K562 (cell line): Measurements from ENCODE around the gene RNU5D-1. TPM values are rescaled to one million over a fixed set of nuclear protein-coding genes. Genes with fewer than 3 reads are reported as not detected.
"Not testable (repeated sequence)": the region's sequence is repeated elsewhere in the genome, so short reads cannot be mapped to it uniquely, and the experiment has no call there.

ENCODE experiments used
- BCL6 ChIP-seq: fragments of 250-450 bp; sonication (Bioruptor Pico); IDR thresholded peaks from 2 replicates; pipeline ENCODE4 v1.4.0; 2020
- BRD9 ChIP-seq: fragments of 450-650 bp; IDR thresholded peaks from 2 replicates; pipeline ENCODE4 v1.6.1; 2018; ENCODE audit warnings: low read depth; ENCODE audit not compliant: partially characterized antibody
- CSDE1 ChIP-seq, 2 experiments: fragments of 450-650 bp; IDR thresholded peaks; 2 replicates each; pipeline ENCODE4 v1.6.1; 2016; ENCODE audit warnings: mild to moderate bottlenecking in 1 of 2
- DDX20 ChIP-seq: fragments of 450-650 bp; IDR thresholded peaks from 2 replicates; pipeline ENCODE4 v1.6.1; 2016; ENCODE audit warnings: missing genetic modification characterization, low read depth, mild to moderate bottlenecking, missing compliant biosample characterization, moderate library complexity
- ELF2 ChIP-seq: fragments of 250-450 bp; sonication (Bioruptor Pico); IDR thresholded peaks from 2 replicates; pipeline ENCODE4 v1.5.0; 2021; ENCODE audit warnings: mild to moderate bottlenecking
- GTF2A2 ChIP-seq: IDR thresholded peaks from 2 replicates; pipeline ENCODE4 v1.6.1; 2016; ENCODE audit warnings: mild to moderate bottlenecking, missing genetic modification characterization, missing compliant biosample characterization
- KLF6 ChIP-seq: fragments of 250-450 bp; sonication (Bioruptor Pico); IDR thresholded peaks from 2 replicates; pipeline ENCODE4 v1.4.0; 2020; ENCODE audit warnings: mild to moderate bottlenecking, moderate library complexity, borderline replicate concordance
- MEF2D ChIP-seq: conservative IDR thresholded peaks from 2 replicates; pipeline ENCODE4 v1.6.1; 2016; ENCODE audit warnings: low read depth, missing genetic modification characterization, missing compliant biosample characterization
- NR2C1 ChIP-seq, 2 experiments: fragments of 450-650 bp; IDR thresholded peaks; 2 replicates each; pipeline ENCODE4 v1.6.1; 2017; ENCODE audit warnings: mild to moderate bottlenecking in 2 of 2, antibody characterized with exemption in 1 of 2, inconsistent platforms in 1 of 2, missing compliant biosample characterization in 1 of 2, missing genetic modification characterization in 1 of 2
- THRAP3 ChIP-seq: fragments of 450-650 bp; IDR thresholded peaks from 2 replicates; pipeline ENCODE4 v1.6.1; 2016; ENCODE audit warnings: mild to moderate bottlenecking, inconsistent platforms, borderline replicate concordance
- ZBTB17 ChIP-seq: fragments of 450-650 bp; formaldehyde crosslinking; IDR thresholded peaks from 2 replicates; pipeline ENCODE4 v1.4.0; 2020; ENCODE audit warnings: mild to moderate bottlenecking
- ZNF384 ChIP-seq: IDR thresholded peaks from 2 replicates; pipeline ENCODE4 v1.6.1; 2012; ENCODE audit warnings: low read depth, low read length, improper control_type of control experiment
- polyA plus RNA-seq, 8 experiments: library from polyadenylated mRNA; depleted of rRNA in 4 of 8; stranded (reverse) in 5 of 8; unstranded in 3 of 8; fragments of >200 nt; fragmentation: Nextera tagmentation in 2 of 8; fragmentation: Illumina TruSeq in 1 of 8; extraction: Ambion mirVana in 2 of 8; extraction: Trizol in 1 of 8; gene quantifications; 2 replicates each; pipeline versions ENCODE4 v1.2.1 to v1.2.3, GENCODE V29; 2011 to 2014; ENCODE audit warnings: inconsistent platforms in 1 of 8, missing spikeins in 1 of 8
- total RNA-seq, 7 experiments: library from RNA; depleted of rRNA in 6 of 7; stranded (reverse); fragments of >200 nt in 6 of 7; fragmentation: Illumina TruSeq in 2 of 7; extraction: Trizol in 2 of 7; gene quantifications; 2 replicates each; pipeline versions ENCODE4 v1.2.1 to v1.2.3, GENCODE V29; 2011 to 2021; ENCODE audit warnings: low replicate concordance in 1 of 7
- TF ChIP-seq, protein P1 (sequence below): fragments of 450-650 bp; formaldehyde crosslinking; IDR thresholded peaks from 2 replicates; pipeline ENCODE4 v1.4.0; 2020; ENCODE audit warnings: mild to moderate bottlenecking, moderate library complexity
- TF ChIP-seq, protein P2 (sequence below): fragments of 450-650 bp; formaldehyde crosslinking; IDR thresholded peaks from 2 replicates; pipeline ENCODE4 v1.4.0; 2022; ENCODE audit warnings: mild to moderate bottlenecking, moderate library complexity
- TF ChIP-seq, protein P3 (sequence below): fragments of 450-650 bp; IDR thresholded peaks from 2 replicates; pipeline ENCODE4 v1.6.1; 2017; ENCODE audit warnings: antibody characterized with exemption, mild to moderate bottlenecking
- TF ChIP-seq, protein P4 (sequence below): fragments of 450-650 bp; formaldehyde crosslinking; conservative IDR thresholded peaks from 2 replicates; pipeline ENCODE4 v1.4.0; 2022; ENCODE audit warnings: mild to moderate bottlenecking, missing genetic modification characterization
- TF ChIP-seq, protein P5 (sequence below): fragments of 250-450 bp; sonication (Bioruptor Pico); IDR thresholded peaks from 2 replicates; pipeline ENCODE4 v1.8.0; 2021; ENCODE audit warnings: moderate library complexity, mild to moderate bottlenecking, inconsistent platforms

RNU5D-1 gene
- total and polyA plus RNA-seq, 9 of the 15 experiments (the other 6 are each of a cell fraction or from before 2014, with no cell fraction given), result under 0.01 TPM; not detected in 8

DNA sequence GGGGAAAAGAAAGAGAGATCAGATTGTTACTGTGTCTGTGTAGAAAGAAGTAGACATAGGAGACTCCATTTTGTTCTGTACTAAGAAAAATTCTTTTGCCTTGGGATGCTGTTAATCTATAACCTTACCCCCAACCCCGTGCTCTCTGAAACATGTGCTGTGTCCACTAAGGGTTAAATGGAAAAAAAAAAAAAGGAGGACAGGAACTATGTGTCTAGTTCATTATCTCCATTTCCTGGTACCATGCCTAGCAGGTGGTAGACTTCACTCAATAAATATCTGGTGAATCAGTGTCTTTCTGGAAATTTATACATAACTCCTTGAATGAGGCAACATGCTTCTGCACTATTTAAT is 8.0 kb upstream of the RNU5D-1 start (continued):
- TF ChIP-seq KLF6, result peak; percentile 48; the same call in 1 of the 2 replicates
- TF ChIP-seq, protein P1, sequence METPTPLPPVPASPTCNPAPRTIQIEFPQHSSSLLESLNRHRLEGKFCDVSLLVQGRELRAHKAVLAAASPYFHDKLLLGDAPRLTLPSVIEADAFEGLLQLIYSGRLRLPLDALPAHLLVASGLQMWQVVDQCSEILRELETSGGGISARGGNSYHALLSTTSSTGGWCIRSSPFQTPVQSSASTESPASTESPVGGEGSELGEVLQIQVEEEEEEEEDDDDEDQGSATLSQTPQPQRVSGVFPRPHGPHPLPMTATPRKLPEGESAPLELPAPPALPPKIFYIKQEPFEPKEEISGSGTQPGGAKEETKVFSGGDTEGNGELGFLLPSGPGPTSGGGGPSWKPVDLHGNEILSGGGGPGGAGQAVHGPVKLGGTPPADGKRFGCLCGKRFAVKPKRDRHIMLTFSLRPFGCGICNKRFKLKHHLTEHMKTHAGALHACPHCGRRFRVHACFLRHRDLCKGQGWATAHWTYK, result peak; percentile 15; the same call in 1 of the 2 replicates
- TF ChIP-seq ZNF384, result 0 out of 2 replicates have a peak, but pooled peaks have one; percentile 3
- TF ChIP-seq BCL6 (CRISPR knock-in tag), result 0 out of 2 replicates have a peak, but pooled peaks have one; percentile 18
- TF ChIP-seq THRAP3, result peak; percentile 59; the same call in 1 of the 2 replicates
- peak; percentile 55 for TF ChIP-seq BRD9
- TF ChIP-seq, protein P2, sequence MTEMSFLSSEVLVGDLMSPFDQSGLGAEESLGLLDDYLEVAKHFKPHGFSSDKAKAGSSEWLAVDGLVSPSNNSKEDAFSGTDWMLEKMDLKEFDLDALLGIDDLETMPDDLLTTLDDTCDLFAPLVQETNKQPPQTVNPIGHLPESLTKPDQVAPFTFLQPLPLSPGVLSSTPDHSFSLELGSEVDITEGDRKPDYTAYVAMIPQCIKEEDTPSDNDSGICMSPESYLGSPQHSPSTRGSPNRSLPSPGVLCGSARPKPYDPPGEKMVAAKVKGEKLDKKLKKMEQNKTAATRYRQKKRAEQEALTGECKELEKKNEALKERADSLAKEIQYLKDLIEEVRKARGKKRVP (CRISPR knock-in tag), result 0 out of 2 replicates have a peak, but pooled peaks have one; percentile 27
- TF ChIP-seq, protein P3, sequence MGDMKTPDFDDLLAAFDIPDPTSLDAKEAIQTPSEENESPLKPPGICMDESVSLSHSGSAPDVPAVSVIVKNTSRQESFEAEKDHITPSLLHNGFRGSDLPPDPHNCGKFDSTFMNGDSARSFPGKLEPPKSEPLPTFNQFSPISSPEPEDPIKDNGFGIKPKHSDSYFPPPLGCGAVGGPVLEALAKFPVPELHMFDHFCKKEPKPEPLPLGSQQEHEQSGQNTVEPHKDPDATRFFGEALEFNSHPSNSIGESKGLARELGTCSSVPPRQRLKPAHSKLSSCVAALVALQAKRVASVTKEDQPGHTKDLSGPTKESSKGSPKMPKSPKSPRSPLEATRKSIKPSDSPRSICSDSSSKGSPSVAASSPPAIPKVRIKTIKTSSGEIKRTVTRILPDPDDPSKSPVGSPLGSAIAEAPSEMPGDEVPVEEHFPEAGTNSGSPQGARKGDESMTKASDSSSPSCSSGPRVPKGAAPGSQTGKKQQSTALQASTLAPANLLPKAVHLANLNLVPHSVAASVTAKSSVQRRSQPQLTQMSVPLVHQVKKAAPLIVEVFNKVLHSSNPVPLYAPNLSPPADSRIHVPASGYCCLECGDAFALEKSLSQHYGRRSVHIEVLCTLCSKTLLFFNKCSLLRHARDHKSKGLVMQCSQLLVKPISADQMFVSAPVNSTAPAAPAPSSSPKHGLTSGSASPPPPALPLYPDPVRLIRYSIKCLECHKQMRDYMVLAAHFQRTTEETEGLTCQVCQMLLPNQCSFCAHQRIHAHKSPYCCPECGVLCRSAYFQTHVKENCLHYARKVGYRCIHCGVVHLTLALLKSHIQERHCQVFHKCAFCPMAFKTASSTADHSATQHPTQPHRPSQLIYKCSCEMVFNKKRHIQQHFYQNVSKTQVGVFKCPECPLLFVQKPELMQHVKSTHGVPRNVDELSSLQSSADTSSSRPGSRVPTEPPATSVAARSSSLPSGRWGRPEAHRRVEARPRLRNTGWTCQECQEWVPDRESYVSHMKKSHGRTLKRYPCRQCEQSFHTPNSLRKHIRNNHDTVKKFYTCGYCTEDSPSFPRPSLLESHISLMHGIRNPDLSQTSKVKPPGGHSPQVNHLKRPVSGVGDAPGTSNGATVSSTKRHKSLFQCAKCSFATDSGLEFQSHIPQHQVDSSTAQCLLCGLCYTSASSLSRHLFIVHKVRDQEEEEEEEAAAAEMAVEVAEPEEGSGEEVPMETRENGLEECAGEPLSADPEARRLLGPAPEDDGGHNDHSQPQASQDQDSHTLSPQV, result peak; percentile 87; the same call in 1 of the 2 replicates
- TF ChIP-seq GTF2A2 (tag), result peak; percentile 36; the same call in 1 of the 2 replicates
- TF ChIP-seq, protein P4, sequence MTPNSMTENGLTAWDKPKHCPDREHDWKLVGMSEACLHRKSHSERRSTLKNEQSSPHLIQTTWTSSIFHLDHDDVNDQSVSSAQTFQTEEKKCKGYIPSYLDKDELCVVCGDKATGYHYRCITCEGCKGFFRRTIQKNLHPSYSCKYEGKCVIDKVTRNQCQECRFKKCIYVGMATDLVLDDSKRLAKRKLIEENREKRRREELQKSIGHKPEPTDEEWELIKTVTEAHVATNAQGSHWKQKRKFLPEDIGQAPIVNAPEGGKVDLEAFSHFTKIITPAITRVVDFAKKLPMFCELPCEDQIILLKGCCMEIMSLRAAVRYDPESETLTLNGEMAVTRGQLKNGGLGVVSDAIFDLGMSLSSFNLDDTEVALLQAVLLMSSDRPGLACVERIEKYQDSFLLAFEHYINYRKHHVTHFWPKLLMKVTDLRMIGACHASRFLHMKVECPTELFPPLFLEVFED (CRISPR knock-in tag), result 0 out of 2 replicates have a peak, but pooled peaks have one; percentile 35
- TF ChIP-seq ELF2 (CRISPR knock-in tag), result peak; percentile 57; the same call in 1 of the 2 replicates
- 0 out of 2 replicates have a peak, but pooled peaks have one; percentile 14 for TF ChIP-seq ZBTB17 (CRISPR knock-in tag)
- peak; percentile 59; the same call in 1 of the 2 replicates for TF ChIP-seq DDX20 (tag)
- TF ChIP-seq CSDE1 (IDR thresholded peaks at IDR 0.05), result 0 out of 4 replicates have a peak, but pooled peaks of 1 of the 2 experiments have one; percentile 46
- TF ChIP-seq, protein P5, sequence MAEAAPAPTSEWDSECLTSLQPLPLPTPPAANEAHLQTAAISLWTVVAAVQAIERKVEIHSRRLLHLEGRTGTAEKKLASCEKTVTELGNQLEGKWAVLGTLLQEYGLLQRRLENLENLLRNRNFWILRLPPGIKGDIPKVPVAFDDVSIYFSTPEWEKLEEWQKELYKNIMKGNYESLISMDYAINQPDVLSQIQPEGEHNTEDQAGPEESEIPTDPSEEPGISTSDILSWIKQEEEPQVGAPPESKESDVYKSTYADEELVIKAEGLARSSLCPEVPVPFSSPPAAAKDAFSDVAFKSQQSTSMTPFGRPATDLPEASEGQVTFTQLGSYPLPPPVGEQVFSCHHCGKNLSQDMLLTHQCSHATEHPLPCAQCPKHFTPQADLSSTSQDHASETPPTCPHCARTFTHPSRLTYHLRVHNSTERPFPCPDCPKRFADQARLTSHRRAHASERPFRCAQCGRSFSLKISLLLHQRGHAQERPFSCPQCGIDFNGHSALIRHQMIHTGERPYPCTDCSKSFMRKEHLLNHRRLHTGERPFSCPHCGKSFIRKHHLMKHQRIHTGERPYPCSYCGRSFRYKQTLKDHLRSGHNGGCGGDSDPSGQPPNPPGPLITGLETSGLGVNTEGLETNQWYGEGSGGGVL (CRISPR knock-in tag), result 0 out of 2 replicates have a peak, but pooled peaks have one; percentile 20
- not testable (repeated sequence) for TF ChIP-seq NR2C1 (IDR thresholded peaks at IDR 0.05)
- TF ChIP-seq NR2C1 (tag; IDR thresholded peaks at IDR 0.05), result peak; percentile 34; the same call in 1 of the 2 replicates
- 0 out of 2 replicates have a peak, but pooled peaks have one; percentile 36 for TF ChIP-seq MEF2D (tag)
